ENCODE measurements around the gene CDK6.

- TF ChIP-seq CTCF (IDR thresholded peaks at IDR 0.05; ENCODE audit: low read depth, low read length, missing input control): no peak
- no peak for TF ChIP-seq GABPA (IDR thresholded peaks at IDR 0.05 in 1 of 2, conservative IDR thresholded peaks at IDR 0.05 in 1 of 2)
- no peak for TF ChIP-seq FOXA1 (IDR thresholded peaks at IDR 0.05)
- TF ChIP-seq REST (IDR thresholded peaks at IDR 0.05): no peak
- TF ChIP-seq YY1 (IDR thresholded peaks at IDR 0.05): no peak
Observed at GRCh38 chr7:92723205-92723604, 113.2 kb downstream of the CDK6 start.

All from liver (tissue), 3 donors.